Neural progenitor cell (in vitro differentiated cells): ENCODE results near the gene BHLHA15. TPM values are rescaled to one million over a fixed set of nuclear protein-coding genes. Genes with fewer than 3 reads are reported as not detected.

Source experiments
- DNase-seq: peaks from one replicate; pipeline ENCODE4 v3.0.0-alpha.2; 2016; ENCODE audit warnings: low spot score
- H2AFZ ChIP-seq: fragments of 200-600 bp; sonication (generic); replicated peaks from 2 replicates; pipeline ENCODE4 v1.6.1; 2016; ENCODE audit warnings: antibody characterized with exemption
- H3F3A ChIP-seq: fragments of 200-600 bp; sonication (generic); 2 replicates; pipeline ENCODE4 v1.6.1; 2016; ENCODE audit warnings: antibody characterized with exemption, low read depth
- H3K27ac ChIP-seq: fragments of 200-600 bp; sonication (generic); 2 replicates; pipeline ENCODE4 v1.5.1; 2016; ENCODE audit warnings: mild to moderate bottlenecking
- H3K27me3 ChIP-seq: fragments of 200-600 bp; sonication (generic); 2 replicates; pipeline ENCODE4 v1.6.1; 2016; ENCODE audit warnings: mild to moderate bottlenecking, moderate library complexity
- H3K36me3 ChIP-seq: fragments of 200-600 bp; sonication (generic); 2 replicates; pipeline ENCODE4 v1.5.1; 2016
- H3K4me1 ChIP-seq: fragments of 200-600 bp; sonication (generic); 2 replicates; pipeline ENCODE4 v1.6.1; 2016; ENCODE audit warnings: mixed run types
- H3K4me2 ChIP-seq: fragments of 200-600 bp; sonication (generic); 2 replicates; pipeline ENCODE4 v1.6.1; 2016
- H3K4me3 ChIP-seq: fragments of 200-600 bp; sonication (generic); 2 replicates; pipeline ENCODE4 v1.5.1; 2016
- H3K79me2 ChIP-seq: fragments of 200-600 bp; sonication (generic); 2 replicates; pipeline ENCODE4 v1.6.1; 2016; ENCODE audit warnings: low read depth
- H3K9ac ChIP-seq: fragments of 200-600 bp; sonication (generic); 2 replicates; pipeline ENCODE4 v1.6.1; 2016
- H3K9me3 ChIP-seq: fragments of 200-600 bp; sonication (generic); 2 replicates; pipeline ENCODE4 v1.5.1; 2016; ENCODE audit warnings: low read depth
- H4K20me1 ChIP-seq: fragments of 200-600 bp; sonication (generic); 2 replicates; pipeline ENCODE4 v1.6.1; 2016; ENCODE audit warnings: low read depth
- H3K27ac Mint-ChIP-seq: 3 replicates; pipeline ENCODE4 v1.8.0; 2021; ENCODE audit warnings: mixed read lengths
- H3K27me3 Mint-ChIP-seq: 2 replicates; pipeline ENCODE4 v1.8.0; 2022; ENCODE audit warnings: low read depth, mild to moderate bottlenecking, inconsistent platforms, moderate library complexity, mixed read lengths; ENCODE audit not compliant: insufficient read depth
- H3K36me3 Mint-ChIP-seq: 3 replicates; pipeline ENCODE4 v1.8.0; 2021; ENCODE audit warnings: mixed read lengths
- H3K4me1 Mint-ChIP-seq: 3 replicates; pipeline ENCODE4 v1.8.0; 2021; ENCODE audit warnings: mixed read lengths
- H3K4me3 Mint-ChIP-seq: 3 replicates; pipeline ENCODE4 v1.8.0; 2021; ENCODE audit warnings: mild to moderate bottlenecking, moderate library complexity, mixed read lengths
- H3K9me3 Mint-ChIP-seq: 3 replicates; pipeline ENCODE4 v1.8.0; 2020; ENCODE audit warnings: mixed read lengths
- EZH2 ChIP-seq: fragments of 200-600 bp; sonication (generic); IDR thresholded peaks from 2 replicates; pipeline ENCODE4 v1.6.1; 2017; ENCODE audit warnings: antibody characterized with exemption, mild to moderate bottlenecking, moderate library complexity
- EZH2phosphoT487 ChIP-seq: fragments of 200-600 bp; sonication (generic); IDR thresholded peaks from 2 replicates; pipeline ENCODE4 v1.6.1; 2017; ENCODE audit warnings: antibody characterized with exemption
- total RNA-seq: library from RNA; depleted of rRNA; stranded (reverse); fragments of >200 nt; gene quantifications from 2 replicates; pipeline ENCODE4 v1.2.3, GENCODE V29; 2015; ENCODE audit warnings: low replicate concordance
- TF ChIP-seq, protein P1 (sequence below): fragments of 200-600 bp; sonication (generic); IDR thresholded peaks from 2 replicates; pipeline ENCODE4 v1.5.1; 2017; ENCODE audit warnings: antibody characterized with exemption, mild to moderate bottlenecking

The BHLHA15 gene
- total RNA-seq, 1 donor from 2014 or later, result 0.69 TPM

DNA sequence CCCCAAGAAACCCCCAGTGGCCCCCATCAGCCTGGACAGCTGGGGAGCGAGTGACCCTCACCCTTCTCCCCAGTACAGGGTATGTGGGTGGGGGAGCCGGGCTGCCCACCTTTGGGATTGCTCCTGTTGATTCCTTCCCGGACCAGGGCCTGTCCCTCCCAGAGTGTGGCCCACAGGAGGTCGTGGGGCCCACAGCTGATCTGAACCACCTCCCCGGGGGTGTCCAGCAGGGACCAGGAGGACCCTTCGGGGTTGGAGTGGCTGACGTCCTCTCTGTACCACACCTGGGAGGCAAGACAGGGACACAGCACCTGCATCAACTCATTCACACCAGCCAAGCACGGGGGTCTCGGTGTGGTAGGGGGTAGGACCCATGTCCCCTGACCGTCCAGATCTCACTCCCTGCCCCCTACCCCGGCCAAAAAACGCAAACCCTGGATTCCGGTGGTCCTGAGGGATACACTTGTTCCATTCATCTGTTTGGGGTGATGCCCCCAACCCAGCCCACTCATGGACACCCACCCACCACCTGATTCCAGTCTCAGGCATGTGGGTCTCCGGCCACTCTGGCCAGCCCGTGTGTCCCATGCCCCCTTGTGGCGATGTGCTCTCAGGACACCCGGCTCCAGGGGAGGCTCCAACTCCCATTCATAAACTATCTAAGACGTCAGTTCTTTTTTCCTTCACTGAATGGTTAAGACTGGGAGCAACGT is 29.9 kb downstream of the BHLHA15 start:
- peaks cover 6% of the 10 kb centered on the region for H3K4me1 ChIP-seq
- peaks cover 2% of the 10 kb centered on the region for H3K36me3 Mint-ChIP-seq

DNA sequence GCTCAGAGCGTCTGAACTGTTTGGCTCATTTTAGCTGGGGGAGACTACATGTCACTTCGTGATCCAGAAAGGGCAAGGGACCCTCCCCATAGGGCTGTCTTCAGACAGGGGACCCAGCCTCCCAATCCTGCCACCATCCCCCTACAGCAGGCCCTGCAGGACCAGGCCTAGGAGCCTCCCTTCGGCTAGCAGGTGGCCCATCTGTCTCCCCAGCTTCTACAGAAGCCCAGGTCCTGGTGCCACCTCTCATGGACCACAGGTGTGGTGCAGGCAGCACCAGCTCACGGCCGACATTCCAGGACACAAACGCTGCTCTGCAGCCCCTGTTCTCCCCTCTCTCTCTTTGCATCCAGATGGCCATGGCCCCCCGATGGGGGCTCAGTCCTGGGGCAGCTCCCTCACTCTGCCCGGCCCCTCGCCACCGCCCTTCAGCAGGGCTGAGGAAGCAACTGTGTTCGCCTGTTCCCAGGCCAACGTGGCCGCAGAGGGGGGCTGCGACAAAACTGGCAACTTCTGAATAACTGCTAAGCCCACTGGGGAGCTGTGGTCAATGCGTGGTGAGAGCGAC is 30.5 kb downstream of the BHLHA15 start:
- no peak overlapping the region for H3K27ac Mint-ChIP-seq
- DNase-seq, result no peak
- Histone ChIP-seq H3K27ac (no peak overlapping the region), H2AFZ (no peak overlapping the region), H3K4me3 (no peak overlapping the region), H3K36me3 (no peaks in the 10 kb centered on the region), H3K9me3 (no peaks in the 10 kb centered on the region), H3K9ac (no peak overlapping the region), H3K79me2 (no peaks in the 10 kb centered on the region), H3K4me1 (peaks cover 6% of the 10 kb centered on the region), H3K4me2 (no peak overlapping the region), H3F3A (no peaks in the 10 kb centered on the region), H3K27me3 (no peaks in the 10 kb centered on the region), H4K20me1 (no peaks in the 10 kb centered on the region)
- no peak overlapping the region for H3K4me3 Mint-ChIP-seq
- H3K4me1 Mint-ChIP-seq, result no peaks in the 10 kb centered on the region
- TF ChIP-seq EZH2 (no peak), EZH2phosphoT487 (no peak)
- TF ChIP-seq, protein P1, sequence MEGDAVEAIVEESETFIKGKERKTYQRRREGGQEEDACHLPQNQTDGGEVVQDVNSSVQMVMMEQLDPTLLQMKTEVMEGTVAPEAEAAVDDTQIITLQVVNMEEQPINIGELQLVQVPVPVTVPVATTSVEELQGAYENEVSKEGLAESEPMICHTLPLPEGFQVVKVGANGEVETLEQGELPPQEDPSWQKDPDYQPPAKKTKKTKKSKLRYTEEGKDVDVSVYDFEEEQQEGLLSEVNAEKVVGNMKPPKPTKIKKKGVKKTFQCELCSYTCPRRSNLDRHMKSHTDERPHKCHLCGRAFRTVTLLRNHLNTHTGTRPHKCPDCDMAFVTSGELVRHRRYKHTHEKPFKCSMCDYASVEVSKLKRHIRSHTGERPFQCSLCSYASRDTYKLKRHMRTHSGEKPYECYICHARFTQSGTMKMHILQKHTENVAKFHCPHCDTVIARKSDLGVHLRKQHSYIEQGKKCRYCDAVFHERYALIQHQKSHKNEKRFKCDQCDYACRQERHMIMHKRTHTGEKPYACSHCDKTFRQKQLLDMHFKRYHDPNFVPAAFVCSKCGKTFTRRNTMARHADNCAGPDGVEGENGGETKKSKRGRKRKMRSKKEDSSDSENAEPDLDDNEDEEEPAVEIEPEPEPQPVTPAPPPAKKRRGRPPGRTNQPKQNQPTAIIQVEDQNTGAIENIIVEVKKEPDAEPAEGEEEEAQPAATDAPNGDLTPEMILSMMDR, result no peak
- H3K9me3 Mint-ChIP-seq, result no peaks in the 10 kb centered on the region
- no peaks in the 10 kb centered on the region for H3K27me3 Mint-ChIP-seq
- H3K36me3 Mint-ChIP-seq, result peaks cover 2% of the 10 kb centered on the region

More for the DNA sequence above, 29.9 kb downstream of the BHLHA15 start:
- Mint-ChIP-seq H3K9me3 (no peaks in the 10 kb centered on the region), H3K27ac (no peak overlapping the region), H3K27me3 (peaks cover 2% of the 10 kb centered on the region), H3K4me1 (no peaks in the 10 kb centered on the region), H3K4me3 (no peak overlapping the region)
- Histone ChIP-seq H3F3A (no peaks in the 10 kb centered on the region), H3K27ac (no peak overlapping the region), H3K9me3 (no peaks in the 10 kb centered on the region), H2AFZ (no peak overlapping the region), H4K20me1 (no peaks in the 10 kb centered on the region), H3K27me3 (no peaks in the 10 kb centered on the region), H3K4me2 (no peak overlapping the region), H3K36me3 (no peaks in the 10 kb centered on the region), H3K79me2 (no peaks in the 10 kb centered on the region), H3K9ac (no peak overlapping the region), H3K4me3 (no peak overlapping the region)
- TF ChIP-seq, protein P1, result peak; percentile 89
- no peak for TF ChIP-seq EZH2
- DNase-seq, result peak; percentile 78

- Histone ChIP-seq H3K79me2 (no peaks in the 10 kb centered on the region), H3K4me1 (peaks cover 6% of the 10 kb centered on the region), H3K27me3 (no peaks in the 10 kb centered on the region), H3K36me3 (no peaks in the 10 kb centered on the region), H3K4me3 (no peak overlapping the region), H3F3A (no peaks in the 10 kb centered on the region), H3K27ac (no peak overlapping the region), H3K4me2 (no peak overlapping the region), H4K20me1 (no peaks in the 10 kb centered on the region), H3K9me3 (no peaks in the 10 kb centered on the region), H3K9ac (no peak overlapping the region), H2AFZ (no peak overlapping the region)
- no peak overlapping the region for H3K27ac Mint-ChIP-seq
- TF ChIP-seq, protein P1, result no peak
- no peak for TF ChIP-seq EZH2phosphoT487
- no peak for TF ChIP-seq EZH2
- H3K9me3 Mint-ChIP-seq, result no peaks in the 10 kb centered on the region
- H3K36me3 Mint-ChIP-seq, result peaks cover 2% of the 10 kb centered on the region
- no peaks in the 10 kb centered on the region for H3K4me1 Mint-ChIP-seq
- DNase-seq, result no peak
- H3K27me3 Mint-ChIP-seq, result no peaks in the 10 kb centered on the region
- no peak overlapping the region for H3K4me3 Mint-ChIP-seq
Observed at GRCh38 chr7:98242342-98242741, 31.1 kb downstream of the BHLHA15 start.
